NCI-H1048 (cell line): Measurements from ENCODE around the gene ZDHHC11B.
"Not testable (repeated sequence)": the region's sequence is repeated elsewhere in the genome, so short reads cannot be mapped to it uniquely, and the experiment has no call there.

ENCODE experiments used
- DNase-seq: peaks from one replicate; lab custom pipeline; 2025; lab: John Stamatoyannopoulos, UW

Gene ZDHHC11B

DNA sequence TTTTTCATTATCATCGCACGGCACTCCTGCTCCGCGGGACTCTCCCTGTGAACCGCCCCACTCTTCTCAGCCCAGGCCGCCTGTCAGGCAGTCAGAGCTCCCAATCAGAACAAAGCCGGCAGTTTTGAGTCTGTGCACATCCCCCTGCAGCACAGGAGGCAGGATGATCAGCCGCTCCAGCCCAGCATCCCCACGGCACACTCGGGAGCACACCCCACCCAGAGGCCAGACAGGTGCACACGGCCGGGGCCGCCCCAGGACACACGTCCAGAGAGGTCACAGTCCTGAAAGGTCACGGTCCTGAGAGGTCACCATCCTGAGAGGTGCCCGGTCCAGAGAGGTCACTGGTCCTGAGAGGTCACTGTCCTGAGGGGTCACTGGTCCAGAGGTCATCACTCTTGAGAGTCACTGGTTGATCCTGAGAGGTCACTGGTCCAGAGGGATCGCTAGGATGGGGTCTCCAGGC is 99.7 kb downstream of the ZDHHC11B start:
- DNase-seq = no peak

DNA sequence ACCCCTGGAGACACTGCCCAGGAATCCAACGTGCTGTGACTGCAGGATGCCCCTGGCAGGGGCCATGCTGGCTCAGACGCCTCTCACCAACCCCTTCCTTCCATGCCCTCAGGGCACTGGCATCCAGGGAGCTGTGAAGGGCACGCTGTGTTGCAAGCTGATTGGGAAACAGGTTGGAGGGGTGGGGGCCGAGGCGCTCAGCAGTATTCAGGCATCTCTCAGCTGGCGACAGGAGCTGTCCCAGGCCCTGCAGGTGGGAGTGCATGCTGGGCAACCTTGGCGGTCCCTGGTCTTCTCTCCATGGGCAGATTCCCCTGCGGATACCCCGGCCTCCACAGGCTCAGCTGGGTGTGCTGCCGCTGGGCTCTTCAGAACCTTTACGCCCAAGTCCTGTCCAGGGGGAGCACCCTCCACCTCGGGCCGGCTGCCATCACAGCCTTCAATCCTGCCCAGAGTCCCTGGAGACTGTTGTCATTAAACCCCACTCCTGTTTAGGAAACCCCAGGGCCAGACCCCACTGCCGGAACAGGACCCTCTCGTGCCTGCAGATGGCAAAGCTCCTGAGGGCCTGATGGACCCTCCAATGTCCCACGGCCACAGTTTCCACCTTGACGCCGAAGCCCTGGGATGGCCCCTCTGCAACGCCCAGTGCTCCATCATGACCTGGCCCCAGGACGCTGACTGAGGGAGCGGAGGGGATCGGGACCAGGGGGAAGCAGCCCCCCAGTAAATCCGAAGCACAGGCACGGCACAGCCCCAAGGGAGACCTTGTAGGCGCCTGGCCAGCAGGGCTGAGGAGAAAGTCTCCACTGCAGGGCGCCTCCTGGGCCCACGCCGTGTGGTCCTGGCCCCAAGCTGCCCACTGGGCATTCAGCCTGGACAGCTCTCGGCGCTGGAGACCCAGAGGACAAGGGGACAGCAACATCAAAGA is 100.7 kb downstream of the ZDHHC11B start:
- DNase-seq = no peak

DNA sequence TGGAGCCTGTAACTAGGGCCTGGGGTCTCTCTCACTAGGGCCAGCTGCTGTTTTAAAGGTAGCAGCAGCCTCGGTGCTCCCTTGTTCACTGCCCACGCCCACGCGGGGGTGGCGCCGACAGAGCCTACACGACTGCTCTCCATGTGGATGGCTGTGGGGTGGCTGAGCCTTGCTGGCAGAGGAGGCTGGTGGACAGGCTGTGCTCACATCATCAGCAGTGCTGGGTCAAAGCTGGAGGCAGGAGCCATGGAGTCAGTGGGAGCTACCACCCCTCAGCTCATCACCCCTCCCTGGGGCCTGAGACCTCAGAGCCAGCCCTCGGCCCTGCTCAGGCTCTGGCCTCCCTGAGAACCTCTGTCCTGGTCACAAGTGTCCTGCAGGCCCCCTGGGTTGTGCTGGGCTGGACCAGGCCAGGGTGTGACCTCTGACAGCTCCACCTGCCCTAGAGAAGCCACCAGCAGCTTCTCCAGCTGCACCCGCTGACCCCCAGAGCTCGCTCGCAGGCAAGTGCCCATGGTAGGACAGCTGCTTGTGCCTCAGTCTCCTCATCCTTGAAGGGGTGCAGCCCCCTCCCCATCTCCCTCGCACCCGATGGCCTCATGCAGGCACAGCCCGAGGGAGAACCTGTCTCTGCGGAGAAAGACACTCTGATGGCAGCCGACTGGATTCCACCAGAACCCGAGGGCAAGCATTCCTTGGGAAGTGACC is 101.7 kb downstream of the ZDHHC11B start:
- not testable (repeated sequence) for DNase-seq

GRCh38 chr5:682216-682615 is 102.3 kb downstream of the ZDHHC11B start:
- DNase-seq = not testable (repeated sequence)

GRCh38 chr5:681317-682191 is 103.0 kb downstream of the ZDHHC11B start:
- not testable (repeated sequence) for DNase-seq

GRCh38 chr5:680836-681235 is 103.7 kb downstream of the ZDHHC11B start:
- not testable (repeated sequence) for DNase-seq

DNA sequence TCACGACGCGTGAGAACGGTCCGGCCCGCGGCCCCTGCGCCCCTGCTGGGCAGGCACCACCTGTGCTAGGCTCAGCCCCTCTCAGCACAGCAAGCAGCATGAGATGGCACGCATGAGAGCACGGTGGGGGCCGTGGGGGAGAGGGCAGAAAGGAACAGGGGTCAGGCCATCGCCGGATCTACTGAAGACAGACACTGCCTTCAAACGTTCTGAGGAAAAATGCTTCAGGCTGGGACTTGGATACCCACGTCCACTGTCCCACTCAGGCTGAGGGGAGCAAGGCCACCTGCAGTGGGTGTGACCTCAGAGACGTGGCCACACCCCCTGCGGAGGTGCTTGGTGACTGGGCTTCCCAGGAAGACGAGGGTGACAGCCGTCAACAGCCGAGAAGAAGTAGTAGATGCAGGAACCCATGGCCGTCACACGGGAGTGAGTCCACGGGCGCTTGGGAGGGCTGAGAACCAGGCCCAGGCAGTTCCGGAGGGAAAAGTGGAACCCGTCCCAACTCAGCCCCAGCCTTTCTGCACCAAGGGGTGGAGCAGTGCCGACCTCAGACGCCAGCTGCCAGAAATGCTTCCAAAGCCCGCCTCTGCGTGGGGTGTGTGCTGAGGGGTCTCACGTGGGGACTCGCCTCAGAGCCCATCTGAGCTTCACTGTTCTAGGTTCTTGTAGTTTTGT is 104.3 kb downstream of the ZDHHC11B start:
- DNase-seq = not testable (repeated sequence)

- not testable (repeated sequence) for DNase-seq
Observed at GRCh38 chr5:679166-679895, 105.2 kb downstream of the ZDHHC11B start.

DNA sequence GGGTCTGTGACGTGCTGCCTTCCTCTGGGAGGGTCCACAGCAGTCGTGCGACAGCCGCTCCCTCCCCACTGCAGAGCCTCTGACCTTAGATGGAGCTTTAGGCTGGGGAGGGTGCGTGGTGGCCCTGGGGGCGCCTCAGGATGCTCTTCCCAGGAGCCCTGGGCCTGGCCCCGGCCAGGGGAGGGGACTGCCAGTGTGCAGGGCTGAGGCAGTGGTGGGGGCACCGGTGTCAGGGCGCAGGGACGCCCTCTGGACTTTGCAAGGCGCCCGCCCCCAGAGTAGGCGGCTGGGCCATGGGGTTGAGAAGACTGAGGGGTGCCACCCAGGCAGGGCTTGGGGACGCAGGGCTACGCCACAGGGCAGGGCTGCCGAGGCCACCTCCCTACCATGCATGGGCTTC is 106.0 kb downstream of the ZDHHC11B start:
- DNase-seq = not testable (repeated sequence)

- DNase-seq = no peak
Observed at GRCh38 chr5:677131-678101, 107.1 kb downstream of the ZDHHC11B start.

DNA sequence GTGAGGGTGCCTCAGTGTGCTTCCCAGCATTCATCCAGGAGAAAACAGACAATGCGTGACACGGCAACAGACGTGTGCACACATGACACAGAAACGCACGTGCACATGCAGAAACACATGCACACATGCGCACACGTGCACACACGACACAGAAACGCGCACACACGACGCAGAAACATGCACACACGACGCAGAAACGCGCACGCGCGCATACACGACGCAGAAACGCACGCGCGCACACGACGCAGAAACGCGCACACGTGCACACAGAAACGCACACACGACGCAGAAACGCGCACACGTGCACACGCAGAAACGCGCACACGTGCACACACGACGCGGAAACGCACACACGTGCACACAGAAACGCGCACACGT is 107.8 kb downstream of the ZDHHC11B start:
- DNase-seq = no peak

DNA sequence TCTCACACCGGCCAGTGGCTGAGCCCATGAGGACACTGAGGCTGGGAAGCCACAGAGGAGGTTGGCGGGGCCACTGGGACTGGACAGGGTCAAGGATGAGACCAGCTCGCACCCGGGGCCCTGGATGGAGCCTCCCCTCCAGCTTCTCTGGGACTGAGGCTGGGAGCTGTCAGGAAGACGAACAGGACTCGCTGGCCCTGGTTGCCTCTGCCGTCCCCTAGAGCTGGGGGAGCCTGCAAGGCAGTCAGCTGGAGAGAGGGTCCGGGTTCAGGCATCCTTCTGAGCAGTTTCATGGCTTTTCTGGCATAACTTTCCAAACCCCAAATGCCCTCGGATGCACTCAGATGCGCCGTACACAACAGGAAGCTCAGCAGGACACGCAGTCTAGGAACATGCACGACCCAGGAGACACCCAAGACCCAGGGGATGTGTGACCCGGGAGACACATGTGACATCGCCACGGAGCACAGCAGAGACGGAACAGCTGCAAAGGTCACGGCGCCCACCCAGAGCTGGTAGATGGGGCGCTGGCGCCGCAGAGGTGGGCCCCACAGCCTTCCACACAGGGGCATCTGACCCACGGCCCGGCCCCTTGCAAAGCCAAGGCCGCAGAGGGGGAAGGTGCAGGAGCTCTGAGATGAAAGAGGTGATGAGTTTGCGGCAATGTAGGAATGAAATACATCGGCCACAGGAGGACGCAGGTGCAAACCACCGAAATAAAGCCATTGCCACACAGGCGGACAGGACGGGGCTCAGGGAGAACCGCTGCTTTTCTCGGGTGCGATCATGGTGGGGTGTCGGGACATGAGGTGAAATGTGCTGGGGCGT is 108.4 kb downstream of the ZDHHC11B start:
- no peak for DNase-seq

DNA sequence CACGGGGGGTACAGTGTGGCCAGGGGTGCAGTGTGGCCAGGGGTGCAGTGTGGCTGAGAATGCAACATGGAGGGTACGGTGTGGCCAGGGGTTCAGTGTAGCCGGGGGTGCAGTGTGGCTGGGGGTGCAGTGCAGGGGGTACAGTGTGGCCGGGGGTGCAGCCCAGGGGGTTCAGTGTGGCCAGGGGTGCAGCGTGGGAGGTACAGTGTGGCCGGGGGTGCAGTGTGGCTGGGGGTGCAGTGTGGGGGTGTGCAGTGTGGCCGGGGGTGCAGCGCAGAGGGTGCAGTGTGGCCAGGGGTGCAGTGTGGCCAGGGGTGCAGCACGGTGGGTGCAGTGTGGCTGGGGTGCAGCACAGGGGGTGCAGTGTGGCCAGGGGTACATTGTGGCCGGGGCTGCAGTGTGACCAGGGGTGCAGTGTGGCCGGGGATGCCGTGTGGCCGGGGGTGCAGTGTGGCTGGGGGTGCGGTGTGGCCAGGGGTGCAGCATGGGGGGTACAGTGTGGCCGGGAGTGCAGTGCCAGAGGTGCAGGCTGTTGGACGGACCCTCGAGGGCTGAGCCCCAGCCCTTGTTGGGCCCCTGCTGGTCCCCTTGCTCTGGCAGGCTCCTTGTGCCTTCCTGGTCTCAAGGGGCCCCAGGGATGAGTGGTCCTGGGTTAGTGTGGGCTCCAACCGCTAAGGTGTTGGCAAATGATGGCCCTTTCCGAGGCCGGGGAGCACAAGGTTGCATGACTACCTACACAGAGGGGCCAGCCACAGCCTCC is 109.2 kb downstream of the ZDHHC11B start:
- DNase-seq = no peak

DNA sequence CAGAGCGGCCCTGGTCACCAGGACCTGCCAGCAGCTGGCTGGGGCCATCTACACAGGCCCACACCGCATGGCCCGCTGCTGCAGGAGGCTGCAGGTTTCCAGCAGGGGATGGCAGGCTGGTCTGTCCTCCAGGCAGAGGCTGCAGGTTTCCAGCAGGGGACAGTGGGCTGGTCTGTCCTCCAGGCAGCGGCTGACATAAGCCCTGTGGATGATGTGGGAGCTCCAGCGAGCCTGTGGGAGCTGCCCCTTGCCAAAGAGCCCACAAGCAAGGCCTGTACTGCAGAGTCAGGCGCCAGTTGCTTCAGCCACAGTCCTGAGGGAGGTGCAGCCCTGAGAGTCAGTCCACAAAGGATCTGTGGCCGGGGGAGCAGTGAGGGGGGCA is 109.9 kb downstream of the ZDHHC11B start:
- DNase-seq = no peak

DNA sequence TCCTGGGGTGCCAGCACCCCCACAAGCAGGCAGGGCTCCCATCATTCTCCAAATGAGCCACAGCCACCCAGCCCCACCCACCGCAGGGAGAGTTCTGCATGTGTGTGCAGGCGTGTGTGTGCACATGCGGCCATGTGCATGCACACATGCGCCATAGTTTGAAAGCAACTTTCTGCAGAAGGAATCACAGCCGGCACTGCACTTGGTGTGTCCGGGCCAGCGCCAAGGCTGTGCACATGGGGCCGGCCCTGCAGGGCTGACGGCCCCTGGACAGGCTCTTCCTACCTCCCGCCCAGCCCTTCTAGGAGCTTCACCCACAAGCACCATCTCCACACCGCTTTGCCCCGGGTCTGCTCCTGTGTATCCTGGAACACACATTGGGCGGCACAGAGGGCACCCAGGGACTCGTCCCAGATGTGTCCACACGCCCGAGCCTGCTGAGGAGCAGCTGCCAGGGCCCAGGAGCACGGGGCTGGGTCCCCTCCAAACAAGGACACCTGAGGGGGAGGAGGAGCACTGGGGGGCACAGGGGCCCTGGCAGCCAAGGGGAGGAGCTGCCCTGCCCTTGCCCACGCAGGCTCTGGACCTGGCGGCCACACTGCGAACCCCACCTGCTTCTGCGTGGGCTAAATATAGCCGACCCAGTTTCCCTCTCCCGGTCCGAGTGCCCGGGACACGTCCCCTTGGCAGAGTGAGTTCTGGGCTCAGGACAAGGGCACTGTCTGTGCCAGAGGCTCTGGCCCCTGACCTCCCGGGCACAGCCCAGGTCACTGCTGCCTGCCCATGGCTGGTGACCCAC is 110.5 kb downstream of the ZDHHC11B start:
- DNase-seq = no peak

DNA sequence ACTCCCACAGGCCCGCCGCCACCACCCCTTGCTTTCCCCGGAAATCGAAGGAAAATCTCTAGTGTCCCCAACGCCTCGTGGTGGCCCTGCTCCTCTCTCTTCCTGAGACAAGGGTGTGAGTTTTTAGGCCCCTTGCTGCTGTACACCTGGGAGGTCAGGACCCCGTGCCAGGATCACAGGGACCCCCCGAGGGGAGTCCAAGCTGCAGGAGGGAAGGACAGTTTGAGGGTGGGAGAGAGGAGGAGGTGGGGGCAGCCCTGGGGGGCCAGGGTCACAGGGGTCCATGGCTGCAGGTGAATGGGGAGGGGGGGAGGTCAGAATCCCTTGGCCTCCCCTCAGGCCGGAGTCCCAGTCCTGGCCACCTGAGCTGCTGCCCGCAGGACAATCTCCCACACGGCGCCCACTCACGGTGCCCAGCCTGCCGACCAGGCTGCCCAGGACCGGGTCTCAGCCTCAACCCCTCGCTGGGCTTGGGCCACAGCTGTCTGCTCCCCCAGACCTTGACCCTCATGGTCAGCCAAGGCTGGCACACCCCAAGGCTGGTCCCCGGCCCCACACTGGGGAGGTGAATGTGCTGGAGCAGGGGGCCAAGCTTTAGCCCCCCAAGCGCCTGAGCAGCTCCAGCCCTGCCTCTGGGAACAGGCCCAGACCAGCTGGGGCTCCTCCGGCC is 111.2 kb downstream of the ZDHHC11B start:
- DNase-seq = no peak
